Measurements from ENCODE around the gene MVK. TPM values are rescaled to one million over a fixed set of nuclear protein-coding genes. Genes with fewer than 3 reads are reported as not detected.

The MVK gene
- total RNA-seq, 4 donors from 2014 or later = 7.1 to 12.0 (median 9.9) TPM

DNA sequence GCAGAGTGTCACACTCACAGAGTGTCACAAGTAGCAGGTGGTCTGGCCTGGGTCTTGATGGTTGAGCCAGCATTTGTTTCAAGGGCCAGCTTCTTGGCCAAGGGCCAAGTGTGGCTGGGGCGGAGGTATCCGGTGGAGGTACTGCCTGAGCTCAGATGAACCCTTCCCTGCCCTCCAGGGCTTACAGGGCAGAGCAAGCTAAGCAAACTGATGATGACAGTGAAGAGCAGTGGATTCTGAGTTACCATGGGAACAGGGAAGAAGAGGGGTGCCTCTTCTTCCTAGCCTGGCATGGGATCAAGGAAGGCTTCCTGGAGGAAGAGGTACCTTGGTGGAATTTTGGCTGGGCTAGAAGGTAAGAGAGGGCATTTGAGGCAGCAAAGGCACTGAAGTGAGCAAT, 35.7 kb downstream of the MVK start:
- TF ChIP-seq, protein P1, sequence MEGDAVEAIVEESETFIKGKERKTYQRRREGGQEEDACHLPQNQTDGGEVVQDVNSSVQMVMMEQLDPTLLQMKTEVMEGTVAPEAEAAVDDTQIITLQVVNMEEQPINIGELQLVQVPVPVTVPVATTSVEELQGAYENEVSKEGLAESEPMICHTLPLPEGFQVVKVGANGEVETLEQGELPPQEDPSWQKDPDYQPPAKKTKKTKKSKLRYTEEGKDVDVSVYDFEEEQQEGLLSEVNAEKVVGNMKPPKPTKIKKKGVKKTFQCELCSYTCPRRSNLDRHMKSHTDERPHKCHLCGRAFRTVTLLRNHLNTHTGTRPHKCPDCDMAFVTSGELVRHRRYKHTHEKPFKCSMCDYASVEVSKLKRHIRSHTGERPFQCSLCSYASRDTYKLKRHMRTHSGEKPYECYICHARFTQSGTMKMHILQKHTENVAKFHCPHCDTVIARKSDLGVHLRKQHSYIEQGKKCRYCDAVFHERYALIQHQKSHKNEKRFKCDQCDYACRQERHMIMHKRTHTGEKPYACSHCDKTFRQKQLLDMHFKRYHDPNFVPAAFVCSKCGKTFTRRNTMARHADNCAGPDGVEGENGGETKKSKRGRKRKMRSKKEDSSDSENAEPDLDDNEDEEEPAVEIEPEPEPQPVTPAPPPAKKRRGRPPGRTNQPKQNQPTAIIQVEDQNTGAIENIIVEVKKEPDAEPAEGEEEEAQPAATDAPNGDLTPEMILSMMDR (IDR thresholded peaks at IDR 0.05) = no peak
- ATAC-seq (ENCODE audit: low FRiP score) = no peak
- DNase-seq (ENCODE audit: low spot score) = no peak

DNA sequence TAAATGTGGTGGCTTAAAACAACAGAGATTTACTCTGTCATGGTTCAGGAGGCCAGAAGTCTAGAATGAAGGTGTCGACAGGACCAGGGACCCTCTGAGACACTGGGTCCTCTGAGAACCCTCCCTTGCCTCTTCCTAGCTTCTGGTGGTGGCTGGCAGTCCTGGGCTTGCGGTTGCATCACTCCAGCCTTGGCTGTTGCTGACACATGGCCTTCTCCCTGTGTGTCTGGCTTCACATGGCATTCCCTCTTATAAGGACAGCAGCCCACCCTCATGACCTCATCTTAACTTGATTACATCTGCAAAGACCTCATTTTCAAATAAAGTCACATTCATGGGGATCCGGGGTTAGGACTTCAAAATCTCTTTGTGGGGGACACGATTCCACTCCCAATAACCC, 36.9 kb downstream of the MVK start:
- ATAC-seq (ENCODE audit: low FRiP score) (no peak), DNase-seq (ENCODE audit: low spot score) (no peak)
- TF ChIP-seq, protein P1 (IDR thresholded peaks at IDR 0.05) = no peak

DNA sequence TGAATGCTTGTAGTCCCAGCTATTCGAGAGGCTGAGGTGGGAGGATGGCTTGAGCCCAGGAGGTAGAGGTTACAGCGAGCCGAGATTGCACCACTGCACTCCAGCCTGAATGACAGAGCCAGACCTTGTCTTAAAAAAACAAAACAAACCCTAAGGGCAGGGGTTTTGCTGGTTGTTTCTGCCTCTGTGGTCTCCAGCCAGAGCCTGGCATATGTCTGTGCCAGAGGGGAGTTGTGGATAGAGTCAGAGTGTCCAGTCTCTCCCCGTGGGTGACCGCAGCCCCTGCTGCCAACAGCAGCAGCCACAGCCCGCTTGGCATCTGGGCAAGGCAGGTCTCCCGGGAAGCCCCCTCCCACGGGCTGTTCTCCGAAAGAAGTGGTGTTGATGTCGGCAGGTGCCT, 37.6 kb downstream of the MVK start:
- DNase-seq (ENCODE audit: low spot score) (no peak), ATAC-seq (ENCODE audit: low FRiP score) (no peak)
- TF ChIP-seq, protein P1 (IDR thresholded peaks at IDR 0.05) = no peak

DNA sequence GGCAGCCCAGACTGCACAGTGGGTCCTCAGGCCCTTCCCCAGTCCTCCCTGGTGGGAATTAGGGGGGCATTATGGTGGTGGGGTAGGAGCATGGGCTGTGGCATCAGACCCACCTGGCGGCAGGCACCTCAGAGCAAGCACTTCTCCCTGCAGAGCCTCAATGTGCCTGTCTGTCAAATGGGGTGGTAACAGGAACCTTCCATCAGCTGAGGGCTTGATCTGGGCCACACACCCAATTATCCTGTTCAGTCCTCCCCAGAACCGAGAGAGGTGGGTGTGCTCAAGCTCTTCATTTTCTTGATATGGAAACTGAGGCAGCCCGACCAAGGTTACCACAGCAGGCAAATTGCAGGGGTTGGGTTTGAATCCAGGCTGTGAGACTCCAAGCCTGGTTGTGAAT, 38.4 kb downstream of the MVK start:
- TF ChIP-seq, protein P1 (IDR thresholded peaks at IDR 0.05) = no peak
- DNase-seq (ENCODE audit: low spot score) = no peak
- ATAC-seq (ENCODE audit: low FRiP score) = no peak

DNA sequence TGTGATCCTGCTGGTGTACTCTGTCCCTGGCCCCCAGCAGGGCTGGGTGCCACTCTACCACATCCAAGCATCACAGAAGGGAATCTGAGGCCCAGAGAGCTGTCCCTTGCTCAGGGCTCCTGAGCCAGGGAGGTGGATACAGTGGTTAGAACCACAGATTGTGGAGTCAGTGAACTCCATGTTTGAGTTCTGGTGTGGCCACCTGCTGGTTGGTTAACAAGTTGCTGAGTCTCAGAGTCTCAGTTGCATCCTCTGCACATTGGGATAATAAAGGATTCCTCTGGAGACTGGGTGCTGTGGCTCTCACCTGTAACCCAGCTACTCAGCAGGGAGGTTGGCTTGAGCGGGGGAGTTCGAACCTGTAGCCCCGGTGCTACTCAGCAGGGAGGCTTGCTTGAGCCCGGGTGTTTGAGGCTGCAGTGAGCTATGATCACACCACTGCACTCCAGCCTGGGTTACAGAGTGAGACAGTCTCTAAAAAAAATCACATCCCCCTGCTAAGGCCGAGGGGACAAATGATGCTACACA, 39.4 kb downstream of the MVK start:
- ATAC-seq (ENCODE audit: low FRiP score) = no peak

DNA sequence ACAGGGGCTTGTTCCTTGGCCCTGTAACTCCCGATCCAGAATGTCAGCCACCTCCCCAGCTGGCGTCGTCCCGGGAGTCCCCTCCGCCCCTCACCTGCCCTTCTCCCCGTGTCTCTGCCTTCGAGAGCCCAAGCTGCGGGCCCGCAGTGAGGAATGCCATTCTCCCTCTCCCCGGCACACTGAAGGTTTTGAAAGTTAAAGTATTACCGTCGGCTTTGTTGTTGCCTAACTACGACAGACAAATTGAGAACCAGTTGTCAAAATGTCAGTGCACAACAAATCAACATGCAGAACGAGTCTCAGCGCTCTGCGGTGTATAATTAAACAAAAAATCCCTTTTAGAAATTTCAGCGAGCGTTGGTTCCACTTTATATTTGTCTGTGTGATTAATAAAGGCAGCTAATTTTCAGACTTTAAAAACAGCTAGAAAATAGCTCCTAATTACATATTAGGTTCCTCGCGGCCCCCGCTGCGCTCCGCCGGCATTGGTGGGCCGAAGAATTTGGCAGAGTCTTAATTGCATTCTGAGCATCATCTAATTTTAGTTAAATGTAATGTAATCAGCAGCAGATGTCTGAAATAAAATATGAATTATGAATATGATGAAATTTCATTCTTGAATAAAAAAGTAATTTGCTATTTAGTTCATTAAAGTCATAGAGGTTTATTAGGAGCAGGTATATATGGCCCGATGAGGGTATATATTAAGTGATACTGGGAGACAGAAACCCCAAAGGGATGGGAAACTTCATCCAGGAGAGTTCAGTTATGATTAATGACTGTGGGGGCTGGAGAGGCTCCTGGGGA, 40.3 kb downstream of the MVK start:
- TF ChIP-seq, protein P1 (IDR thresholded peaks at IDR 0.05) = no peak
- ATAC-seq (ENCODE audit: low FRiP score) (no peak), DNase-seq (ENCODE audit: low spot score) (no peak)

More for the DNA sequence above, 39.4 kb downstream of the MVK start:
- TF ChIP-seq, protein P1 (IDR thresholded peaks at IDR 0.05) = no peak
- DNase-seq (ENCODE audit: low spot score) = no peak
